K562 (cell line): ENCODE measurements around the gene CEP162. TPM values are rescaled to one million over a fixed set of nuclear protein-coding genes. Genes with fewer than 3 reads are reported as not detected.
A peak's percentile ranks its signal among the peaks of the same experiment; 100 is the strongest.

ENCODE experiments used
- ATAC-seq: fragments of 200-7000 bp; cut with Tn5 transposase; 3 replicates; pipeline ENCODE4 v1.9.1; 2020; ENCODE audit warnings: moderate library complexity
- BruUV-seq: library from RNA; stranded (reverse); fragments of 400-500 nt; replicated peaks from 2 replicates; lab custom pipeline; 2021; lab: Mats Ljungman, UMichigan
- CTCF ChIA-PET: fragments of 300-600 bp; formaldehyde crosslinking; extraction: SDS; loops from one replicate; lab custom pipeline; 2021; ENCODE audit warnings: low intra/inter-chr PET ratio; lab: Yijun Ruan, JAX
- POLR2A ChIA-PET: fragments of 300-600, 350-650 bp; sonication (Branson Sonifier 250); formaldehyde crosslinking; extraction: SDS; loops from one replicate; lab custom pipeline; 2021; ENCODE audit warnings: antibody characterized with exemption, inconsistent platforms; lab: Yijun Ruan, JAX
- DNase-seq, 4 experiments: peaks; one replicate each; pipeline versions ENCODE4 v3.0.0 to v3.0.0-alpha.2; 2011 to 2018; ENCODE audit warnings: low spot score in 3 of 4, mixed read lengths in 3 of 4; ENCODE audit errors: extremely low read depth in 1 of 4
- FAIRE-seq: peaks from 2 replicates; lab custom pipeline; 2011; peaks lifted over from hg19 to GRCh38; lab: Jason Lieb, UNC
- H2AFZ ChIP-seq: 2 replicates; pipeline ENCODE4 v1.6.0; 2011; ENCODE audit warnings: low read depth, low read length, control low read depth, inconsistent platforms
- H3K27ac ChIP-seq: fragments of 200-600 bp; 3 replicates; pipeline ENCODE4 v1.8.0; 2011; ENCODE audit warnings: low read depth, mild to moderate bottlenecking, control low read depth, inconsistent platforms, low read length, moderate library complexity, mixed read lengths; ENCODE audit errors: extremely low read depth
- H3K27me3 ChIP-seq, 2 experiments: fragments of 300-600 bp in 1 of 2; 2 replicates in 1 of 2; 3 replicates in 1 of 2; pipeline versions ENCODE4 v1.6.0 to v1.8.0; 2011; ENCODE audit warnings: inconsistent platforms in 2 of 2, low read length in 2 of 2, mild to moderate bottlenecking in 1 of 2, mixed read lengths in 1 of 2, moderate library complexity in 1 of 2; ENCODE audit not compliant: control insufficient read depth in 2 of 2, insufficient read depth in 2 of 2
- H3K36me3 ChIP-seq: fragments of 300-600 bp; 3 replicates; pipeline ENCODE4 v1.8.0; 2011; ENCODE audit warnings: mild to moderate bottlenecking, low read length, inconsistent platforms; ENCODE audit not compliant: control insufficient read depth, insufficient read depth
- H3K4me1 ChIP-seq, 2 experiments: fragments of 200-600 bp in 1 of 2; replicated peaks in 1 of 2; 2 replicates in 1 of 2; 3 replicates in 1 of 2; pipeline versions ENCODE4 v1.5.1 to v1.8.0; 2011; ENCODE audit warnings: inconsistent platforms in 2 of 2, low read length in 2 of 2, mild to moderate bottlenecking in 1 of 2, mixed read lengths in 1 of 2, moderate library complexity in 1 of 2; ENCODE audit not compliant: control insufficient read depth in 2 of 2, insufficient read depth in 2 of 2
- H3K4me2 ChIP-seq: 2 replicates; pipeline ENCODE4 v1.6.1; 2011; ENCODE audit warnings: low read length, control low read depth, inconsistent platforms, mixed read lengths; ENCODE audit not compliant: insufficient read depth
- H3K4me3 ChIP-seq: fragments of 200-600 bp; sonication (generic), shearing (Covaris generic); 2 replicates; pipeline ENCODE4 v1.5.1; 2016; ENCODE audit warnings: control low read depth, inconsistent platforms
- H3K79me2 ChIP-seq: fragments of 200-600 bp; 3 replicates; pipeline ENCODE4 v1.8.0; 2011; ENCODE audit warnings: low read length, inconsistent platforms; ENCODE audit not compliant: control insufficient read depth, insufficient read depth
- H3K9ac ChIP-seq, 2 experiments: 2 replicates each; pipeline versions ENCODE4 v1.6.0 to v1.6.1; 2011; ENCODE audit warnings: low read depth in 2 of 2, low read length in 2 of 2, control low read depth in 1 of 2, inconsistent platforms in 1 of 2, mild to moderate bottlenecking in 1 of 2, mixed read lengths in 1 of 2; ENCODE audit not compliant: insufficient read depth in 1 of 2
- H3K9me1 ChIP-seq: one replicate; pipeline ENCODE4 v1.6.0; 2011; ENCODE audit warnings: inconsistent platforms, mild to moderate bottlenecking, low read length, moderate library complexity; ENCODE audit not compliant: control insufficient read depth, insufficient read depth
- H3K9me3 ChIP-seq: replicated peaks from 2 replicates; pipeline ENCODE4 v1.5.1; 2011; ENCODE audit warnings: low read depth, low read length, inconsistent platforms; ENCODE audit not compliant: control insufficient read depth, insufficient read depth
- H4K20me1 ChIP-seq: replicated peaks from 2 replicates; pipeline ENCODE4 v1.6.1; 2011; ENCODE audit warnings: low read length, inconsistent platforms, mixed read lengths; ENCODE audit not compliant: control insufficient read depth, insufficient read depth
- CTBP1 ChIP-seq: fragments of 450-650 bp; IDR thresholded peaks from 2 replicates; pipeline ENCODE4 v1.6.1; 2016; ENCODE audit warnings: borderline replicate concordance
- EGR1 ChIP-seq: fragments of 450-650 bp; conservative IDR thresholded peaks from 2 replicates; pipeline ENCODE4 v1.6.1; 2017; ENCODE audit warnings: mild to moderate bottlenecking
- ETV1 ChIP-seq: fragments of 450-650 bp; conservative IDR thresholded peaks from 2 replicates; pipeline ENCODE4 v1.6.1; 2016; ENCODE audit warnings: missing genetic modification characterization, control low read depth, low read depth, missing compliant biosample characterization
- GATAD2B ChIP-seq: fragments of 450-650 bp; IDR thresholded peaks from 2 replicates; pipeline ENCODE4 v1.6.1; 2017; ENCODE audit warnings: mild to moderate bottlenecking, borderline replicate concordance
- HCFC1 ChIP-seq: IDR thresholded peaks from 2 replicates; pipeline ENCODE4 v1.6.1; 2012; ENCODE audit warnings: low read depth, low read length, improper control_type of control experiment
- JUND ChIP-seq, 2 experiments: IDR thresholded peaks; 2 replicates in 1 of 2; 3 replicates in 1 of 2; pipeline ENCODE4 v1.6.1; 2011; ENCODE audit warnings: borderline replicate concordance in 2 of 2, low read depth in 2 of 2, low read length in 2 of 2, improper control_type of control experiment in 1 of 2, missing biosample characterization in 1 of 2, missing genetic modification characterization in 1 of 2, missing genetic modification reagents in 1 of 2
- MAZ ChIP-seq, 2 experiments: fragments of 450-650 bp in 1 of 2; sonication (generic) in 1 of 2; formaldehyde crosslinking; IDR thresholded peaks in 1 of 2; conservative IDR thresholded peaks in 1 of 2; 2 replicates each; pipeline versions ENCODE4 v1.4.0 to v1.5.0; 2020; ENCODE audit warnings: mild to moderate bottlenecking in 1 of 2, missing genetic modification reagents in 1 of 2
- MNT ChIP-seq, 2 experiments: fragments of 450-650 bp; conservative IDR thresholded peaks; 2 replicates each; pipeline ENCODE4 v1.6.1; 2017; ENCODE audit warnings: mild to moderate bottlenecking in 2 of 2, moderate library complexity in 2 of 2
- NRF1 ChIP-seq, 2 experiments: fragments of 450-650 bp; IDR thresholded peaks in 1 of 2; conservative IDR thresholded peaks in 1 of 2; 2 replicates each; pipeline ENCODE4 v1.6.1; 2014; ENCODE audit warnings: mild to moderate bottlenecking in 2 of 2
- PBX2 ChIP-seq, 2 experiments: IDR thresholded peaks in 1 of 2; conservative IDR thresholded peaks in 1 of 2; 2 replicates each; pipeline ENCODE4 v1.6.1; 2016; ENCODE audit warnings: low read depth in 2 of 2, mild to moderate bottlenecking in 1 of 2, missing compliant biosample characterization in 1 of 2, missing genetic modification characterization in 1 of 2, moderate library complexity in 1 of 2
- SMAD4 ChIP-seq: fragments of 250-450 bp; sonication (Bioruptor Pico); conservative IDR thresholded peaks from 2 replicates; pipeline ENCODE4 v1.8.0; 2021; ENCODE audit warnings: inconsistent platforms, mild to moderate bottlenecking, moderate library complexity
- TFAP4 ChIP-seq: sonication (generic); formaldehyde crosslinking; IDR thresholded peaks from 2 replicates; pipeline ENCODE4 v1.8.0; 2022; ENCODE audit warnings: missing genetic modification reagents, mild to moderate bottlenecking, moderate library complexity, borderline replicate concordance
- WGBS: fragments of 100-300 bp; shearing (Covaris generic); methylation state at CpG from one replicate; pipeline ENCODE4 v1.1.6; 2016; ENCODE audit warnings: low coverage, mixed read lengths; ENCODE audit not compliant: insufficient coverage; ENCODE audit errors: missing lambda C conversion rate; 5-methylcytosine and 5-hydroxymethylcytosine counted together
- in situ Hi-C: fragments of 300-500 bp; cut with MboI; formaldehyde crosslinking; loops from 4 replicates; pipeline ENCODE4 v1.15.0; 2018; ENCODE audit warnings: inconsistent platforms, mixed read lengths
- intact Hi-C: fragments of 100-400 bp; cut with micrococcal nuclease; formaldehyde crosslinking; loops from 2 replicates; pipeline ENCODE4 v1.14.2; 2022
- polyA plus RNA-seq, 8 experiments: library from polyadenylated mRNA; depleted of rRNA in 4 of 8; stranded (reverse) in 5 of 8; unstranded in 3 of 8; fragments of >200 nt; fragmentation: Nextera tagmentation in 2 of 8; fragmentation: Illumina TruSeq in 1 of 8; extraction: Ambion mirVana in 2 of 8; extraction: Trizol in 1 of 8; gene quantifications; 2 replicates each; pipeline versions ENCODE4 v1.2.1 to v1.2.3, GENCODE V29; 2011 to 2014; ENCODE audit warnings: inconsistent platforms in 1 of 8, missing spikeins in 1 of 8
- total RNA-seq, 7 experiments: library from RNA; depleted of rRNA in 6 of 7; stranded (reverse); fragments of >200 nt in 6 of 7; fragmentation: Illumina TruSeq in 2 of 7; extraction: Trizol in 2 of 7; gene quantifications; 2 replicates each; pipeline versions ENCODE4 v1.2.1 to v1.2.3, GENCODE V29; 2011 to 2021; ENCODE audit warnings: low replicate concordance in 1 of 7

The CEP162 gene
- total and polyA plus RNA-seq, 9 of the 15 experiments (the other 6 are each of a cell fraction or from before 2014, with no cell fraction given): 3.9 to 8.6 (median 6.7) TPM

- H4K20me1 ChIP-seq: no peaks in the 10 kb centered on the region
- BruUV-seq: no TSS peak
- TF ChIP-seq EGR1 (0 out of 2 replicates have a peak, but pooled peaks have one; percentile 20), ETV1 (tag) (peak; percentile 80), PBX2 (CRISPR knock-in tag; IDR thresholded peaks at IDR 0.05; ENCODE audit: low read depth) (no peak), PBX2 (tag; conservative IDR thresholded peaks at IDR 0.05; ENCODE audit: low read depth) (0 out of 2 replicates have a peak, but pooled peaks have one; percentile 52), HCFC1 (0 out of 2 replicates have a peak, but pooled peaks have one; percentile 32), CTBP1 (peak; percentile 12; the same call in 1 of the 2 replicates), SMAD4 (CRISPR knock-in tag) (0 out of 2 replicates have a peak, but pooled peaks have one; percentile 8), MAZ (CRISPR knock-in tag; conservative IDR thresholded peaks at IDR 0.05 in 1 of 2, IDR thresholded peaks at IDR 0.05 in 1 of 2) (0 out of 4 replicates have a peak, but pooled peaks of 1 of the 2 experiments have one; percentile 27), JUND (IDR thresholded peaks at IDR 0.05; ENCODE audit: borderline replicate concordance, low read depth, low read length) (peak; percentile 66), JUND (tag; IDR thresholded peaks at IDR 0.05; ENCODE audit: borderline replicate concordance, low read depth, low read length) (peak; percentile 22; the same call in 1 of the 3 replicates), NRF1 (conservative IDR thresholded peaks at IDR 0.05 in 1 of 2, IDR thresholded peaks at IDR 0.05 in 1 of 2) (peak in 1 of 2 experiments; percentile 31; a peak in 1 of 4 replicates), MNT (conservative IDR thresholded peaks at IDR 0.05) (peak in 1 of 2 experiments; percentile 56; a peak in 2 of 4 replicates), GATAD2B (no peak), TFAP4 (CRISPR knock-in tag) (0 out of 2 replicates have a peak, but pooled peaks have one; percentile 17)
Measured at GRCh38 chr6:84074988-84075781, 152.3 kb downstream of the CEP162 start.

More at GRCh38 chr6:84074988-84075781, 152.3 kb downstream of the CEP162 start:
- DNase-seq: peak; percentile 49 to 84 (median 66)
- Histone ChIP-seq H3K9me1 (no peaks in the 10 kb centered on the region), H3K4me1 (peaks cover 10 to 17% of the 10 kb centered on the region in 2 experiments; a peak in 3 of 5 replicates), H3K79me2 (no peaks in the 10 kb centered on the region), H3K36me3 (no peaks in the 10 kb centered on the region), H3K27me3 (no peaks in the 10 kb centered on the region), H3K9me3 (no peaks in the 10 kb centered on the region), H3K27ac (peak overlapping the region; percentile 50), H3K4me2 (peak overlapping the region; percentile 53; the same call in 1 of the 2 replicates), H3K4me3 (no peak overlapping the region), H2AFZ (peak overlapping the region; percentile 86), H3K9ac (no peak overlapping the region)
- intact Hi-C loops: no loop called here
- FAIRE-seq: peak; percentile 92
- POLR2A ChIA-PET: interaction anchor here (0.7 to 1.4 kb wide), 7 partner anchors 12 to 326 kb away, joined by 3 to 9 read pairs (median 4); no protein-coding TSS in a partner anchor
- ATAC-seq: peak; percentile 98
- in situ Hi-C loops: no loop called here
- WGBS: 16% methylated on average over 6 of the region's 6 CpGs
- CTCF ChIA-PET: no interaction called here
